GM12801 (cell line): ENCODE data around the gene OAT.

Experiments used
- CTCF ChIP-seq: IDR thresholded peaks from one replicate; pipeline ENCODE4 v1.5.1; 2011; ENCODE audit warnings: control low read depth; ENCODE audit not compliant: insufficient read length; ENCODE audit errors: extremely low read depth

The OAT gene

GRCh38 chr10:124461642-124462347, 43.1 kb upstream of the OAT start, which contains the start of gene LHPP:
TSS of gene LHPP (plus strand) at chr10:124461823. CDS start at chr10:124461863, 40 bp downstream.
- no peak for TF ChIP-seq CTCF

DNA sequence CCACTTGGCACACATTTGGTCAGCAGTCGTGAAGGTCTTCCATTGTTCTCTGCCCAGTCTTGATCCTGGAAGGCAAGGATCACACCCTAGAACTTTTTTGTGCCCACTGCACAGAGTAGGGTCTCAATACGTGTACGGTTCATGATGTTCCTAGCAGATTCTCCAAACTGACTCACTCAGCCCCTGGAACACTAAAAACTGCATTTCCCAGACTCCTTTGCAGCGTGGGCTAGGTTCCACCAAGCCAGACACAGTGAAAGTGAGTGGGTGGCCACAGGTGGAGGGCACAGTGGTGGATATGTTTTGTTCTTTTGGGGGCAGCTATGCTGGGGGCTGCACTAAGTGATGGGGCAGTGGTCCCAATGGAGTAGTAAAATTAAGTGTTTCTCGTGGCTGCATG, 41.4 kb upstream of the OAT start:
- no peak for TF ChIP-seq CTCF

GRCh38 chr10:124459395-124459794, 40.7 kb upstream of the OAT start:
- no peak for TF ChIP-seq CTCF

DNA sequence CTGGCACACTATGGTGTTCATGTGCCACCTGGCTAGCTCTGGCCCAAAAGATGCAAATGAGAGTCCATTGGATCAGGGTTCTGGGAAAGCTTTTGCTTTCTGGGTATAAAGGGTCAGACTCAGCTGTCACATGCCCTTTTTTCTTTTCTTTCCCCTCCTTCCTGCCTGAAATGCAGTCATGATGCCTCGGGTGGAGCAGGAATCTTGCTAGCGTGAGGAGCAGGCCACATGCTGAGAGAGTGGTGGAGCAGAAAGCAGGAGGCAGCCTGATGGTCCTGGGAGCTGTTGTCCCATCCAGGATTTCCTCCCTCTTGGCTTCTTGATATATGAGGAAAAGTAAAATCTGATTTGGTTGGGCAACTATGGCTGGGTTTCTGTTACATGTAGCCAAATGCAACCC, 40.2 kb upstream of the OAT start:
- no peak for TF ChIP-seq CTCF

GRCh38 chr10:124458473-124458872, 39.8 kb upstream of the OAT start:
- no peak for TF ChIP-seq CTCF

DNA sequence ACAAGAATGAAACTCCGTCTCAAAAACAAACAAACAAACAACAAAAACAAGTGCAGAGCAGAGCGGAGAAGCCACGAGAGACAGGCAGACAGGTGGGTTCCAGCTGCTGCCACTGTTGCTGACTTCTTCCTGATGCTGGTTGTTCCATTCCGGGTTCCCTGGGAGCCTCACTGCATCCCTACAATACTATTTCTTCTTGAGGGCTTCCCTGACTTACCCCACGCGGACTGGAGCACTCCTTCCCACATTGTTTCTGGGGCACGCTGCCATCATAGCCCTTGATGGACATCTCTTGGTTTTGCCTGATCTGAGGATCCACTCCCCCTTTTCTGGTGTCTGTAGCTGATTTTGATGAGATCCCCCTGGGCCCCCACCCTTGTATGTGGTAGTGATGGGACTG, 36.7 kb upstream of the OAT start:
- no peak for TF ChIP-seq CTCF

GRCh38 chr10:124453960-124454610, 35.4 kb upstream of the OAT start:
- TF ChIP-seq CTCF: no peak
